DOHH2 (cell line): ENCODE data around the gene CLECL1.

Experiments used
- CTCF ChIP-seq: fragments of 200-600 bp; sonication (generic); IDR thresholded peaks from one replicate; pipeline ENCODE4 v1.5.1; 2014; ENCODE audit warnings: antibody characterized with exemption, mild to moderate bottlenecking, low read depth, low read length; ENCODE audit not compliant: poor library complexity, severe bottlenecking
- EZH2phosphoT487 ChIP-seq: fragments of 200-600 bp; sonication (generic); IDR thresholded peaks from 2 replicates; pipeline ENCODE4 v1.6.1; 2017; ENCODE audit warnings: borderline replicate concordance, mild to moderate bottlenecking, antibody characterized with exemption, low read length, moderate library complexity, mixed read lengths

GRCh38 chr12:9761419-9761781 is 28.5 kb upstream of the CLECL1 start:
- no peak for TF ChIP-seq CTCF
- no peak for TF ChIP-seq EZH2phosphoT487
